Kidney epithelial cell (primary cell): ENCODE data around the gene OR2Y1. TPM values are rescaled to one million over a fixed set of nuclear protein-coding genes. Genes with fewer than 3 reads are reported as not detected.
A peak's percentile ranks its signal among the peaks of the same experiment; 100 is the strongest.

Experiments used
- DNase-seq: peaks from one replicate; pipeline ENCODE4 v3.0.0-alpha.2; 2010; ENCODE audit warnings: low read depth
- H3K27me3 ChIP-seq: 2 replicates; pipeline ENCODE4 v1.6.0; 2011; ENCODE audit warnings: low read length; ENCODE audit not compliant: control insufficient read depth, insufficient read depth
- H3K36me3 ChIP-seq: 2 replicates; pipeline ENCODE4 v1.5.1; 2011; ENCODE audit warnings: low read length; ENCODE audit not compliant: control insufficient read depth, insufficient read depth
- H3K4me3 ChIP-seq: 2 replicates; pipeline ENCODE4 v1.5.1; 2011; ENCODE audit warnings: low read depth, mild to moderate bottlenecking, control low read depth, low read length
- total RNA-seq: library from RNA; depleted of rRNA; stranded (reverse); fragments of >200 nt; gene quantifications from 2 replicates; pipeline ENCODE4 v1.2.3, GENCODE V29; 2015
- TF ChIP-seq, protein P1 (sequence below): IDR thresholded peaks from 2 replicates; pipeline ENCODE4 v1.5.1; 2011; ENCODE audit warnings: mild to moderate bottlenecking, moderate library complexity, low read length, control low read depth, inconsistent platforms; ENCODE audit not compliant: insufficient read depth, poor library complexity, severe bottlenecking

Gene OR2Y1
- total RNA-seq, 1 donor from 2014 or later, result not detected

DNA sequence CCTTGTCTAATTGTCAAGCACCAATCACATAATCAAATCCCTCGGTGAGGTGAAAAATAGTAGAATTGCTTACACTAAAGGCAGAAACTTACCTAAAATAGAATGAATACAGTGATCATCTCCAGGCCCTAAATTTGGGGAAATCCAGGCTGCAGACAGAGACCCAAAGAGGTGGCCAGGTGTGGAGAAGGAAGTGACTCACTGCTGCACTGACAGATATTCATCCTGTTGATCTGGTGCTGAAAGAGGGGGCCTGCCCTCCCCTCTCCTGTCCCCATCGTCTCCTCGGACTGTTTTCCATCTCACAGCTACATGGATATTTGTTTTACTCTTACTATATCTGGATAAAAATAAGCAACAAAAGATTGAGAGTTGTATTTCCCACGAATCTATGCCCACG lies 15.9 kb downstream of the OR2Y1 start:
- Histone ChIP-seq H3K4me3 (no peak overlapping the region), H3K27me3 (no peaks in the 10 kb centered on the region), H3K36me3 (no peaks in the 10 kb centered on the region)
- TF ChIP-seq, protein P1, sequence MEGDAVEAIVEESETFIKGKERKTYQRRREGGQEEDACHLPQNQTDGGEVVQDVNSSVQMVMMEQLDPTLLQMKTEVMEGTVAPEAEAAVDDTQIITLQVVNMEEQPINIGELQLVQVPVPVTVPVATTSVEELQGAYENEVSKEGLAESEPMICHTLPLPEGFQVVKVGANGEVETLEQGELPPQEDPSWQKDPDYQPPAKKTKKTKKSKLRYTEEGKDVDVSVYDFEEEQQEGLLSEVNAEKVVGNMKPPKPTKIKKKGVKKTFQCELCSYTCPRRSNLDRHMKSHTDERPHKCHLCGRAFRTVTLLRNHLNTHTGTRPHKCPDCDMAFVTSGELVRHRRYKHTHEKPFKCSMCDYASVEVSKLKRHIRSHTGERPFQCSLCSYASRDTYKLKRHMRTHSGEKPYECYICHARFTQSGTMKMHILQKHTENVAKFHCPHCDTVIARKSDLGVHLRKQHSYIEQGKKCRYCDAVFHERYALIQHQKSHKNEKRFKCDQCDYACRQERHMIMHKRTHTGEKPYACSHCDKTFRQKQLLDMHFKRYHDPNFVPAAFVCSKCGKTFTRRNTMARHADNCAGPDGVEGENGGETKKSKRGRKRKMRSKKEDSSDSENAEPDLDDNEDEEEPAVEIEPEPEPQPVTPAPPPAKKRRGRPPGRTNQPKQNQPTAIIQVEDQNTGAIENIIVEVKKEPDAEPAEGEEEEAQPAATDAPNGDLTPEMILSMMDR, result no peak
- DNase-seq, result no peak

DNA sequence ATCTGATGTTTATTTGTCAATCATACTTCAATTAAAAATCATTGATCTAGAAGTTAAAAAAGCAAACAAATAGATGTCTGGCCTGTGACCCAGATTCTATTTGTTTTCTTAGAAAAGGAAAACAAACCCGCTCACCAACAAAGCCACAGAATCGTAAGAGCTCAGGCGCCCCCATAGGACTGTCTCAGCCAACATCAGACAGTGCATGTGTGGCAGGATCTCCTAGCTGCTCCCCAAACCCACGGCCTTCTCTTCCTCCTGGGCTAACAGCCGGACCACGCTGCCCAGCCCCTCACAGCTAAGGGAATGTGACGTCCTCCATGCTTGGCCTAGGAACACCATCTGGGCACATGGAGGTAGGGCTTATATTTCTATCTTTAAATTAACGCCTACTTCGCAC lies 19.4 kb downstream of the OR2Y1 start:
- Histone ChIP-seq H3K4me3 (no peak overlapping the region), H3K27me3 (no peaks in the 10 kb centered on the region), H3K36me3 (no peaks in the 10 kb centered on the region)
- TF ChIP-seq, protein P1, result no peak
- DNase-seq, result no peak

DNA sequence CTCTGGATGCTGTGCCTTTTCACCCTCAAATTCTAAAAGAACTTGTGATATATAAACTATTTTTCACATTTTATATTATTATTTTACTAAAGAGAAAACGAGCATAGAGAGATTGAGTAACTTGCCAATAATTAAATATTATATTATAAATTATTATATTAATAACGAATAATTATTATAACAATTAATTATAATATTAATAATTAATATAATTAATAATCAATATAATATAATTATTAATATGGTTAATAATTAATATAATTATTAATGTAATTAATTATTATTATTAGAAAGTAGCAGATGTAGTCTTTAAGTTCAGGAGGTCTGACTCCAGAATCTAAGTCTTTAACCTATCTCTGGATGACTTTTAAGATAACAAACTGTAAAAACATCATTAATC lies 20.1 kb downstream of the OR2Y1 start:
- Histone ChIP-seq H3K36me3 (no peaks in the 10 kb centered on the region), H3K4me3 (no peak overlapping the region), H3K27me3 (no peaks in the 10 kb centered on the region)
- DNase-seq, result no peak
- TF ChIP-seq, protein P1, result no peak

DNA sequence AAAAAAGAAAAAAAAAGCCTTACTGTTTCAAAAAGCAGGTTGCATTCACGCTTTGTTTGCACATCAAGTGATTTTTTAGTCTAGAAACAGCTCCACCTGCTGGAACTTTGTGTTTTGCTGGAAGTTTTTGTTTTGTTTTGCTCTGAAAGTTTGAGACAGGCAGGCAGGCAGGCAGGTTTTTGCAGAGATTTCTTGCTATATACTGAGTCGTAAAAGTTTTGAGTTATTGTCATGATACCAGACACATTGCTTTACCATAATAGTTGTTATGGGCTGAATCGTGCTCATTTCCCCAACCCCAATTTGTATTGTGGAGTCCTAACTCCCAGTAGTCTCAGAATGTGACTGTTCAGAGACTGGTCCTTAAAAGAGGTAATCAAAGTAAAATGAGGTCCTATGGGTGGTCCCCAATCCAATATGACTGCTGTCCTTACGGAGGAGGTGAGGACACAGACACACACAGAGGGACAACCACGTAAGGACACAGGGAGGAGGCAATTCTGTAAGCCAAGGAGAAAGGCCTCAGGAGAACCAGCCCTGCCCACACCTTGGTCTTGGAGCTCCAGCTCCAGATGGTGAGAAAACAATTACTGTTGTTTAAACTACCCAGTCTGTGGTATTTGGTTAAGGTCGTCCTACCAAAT lies 20.9 kb downstream of the OR2Y1 start:
- no peaks in the 10 kb centered on the region for H3K36me3 ChIP-seq
- no peaks in the 10 kb centered on the region for H3K27me3 ChIP-seq
- DNase-seq, result peak; percentile 4
- TF ChIP-seq, protein P1, result peak; percentile 74
- H3K4me3 ChIP-seq, result no peak overlapping the region

DNA sequence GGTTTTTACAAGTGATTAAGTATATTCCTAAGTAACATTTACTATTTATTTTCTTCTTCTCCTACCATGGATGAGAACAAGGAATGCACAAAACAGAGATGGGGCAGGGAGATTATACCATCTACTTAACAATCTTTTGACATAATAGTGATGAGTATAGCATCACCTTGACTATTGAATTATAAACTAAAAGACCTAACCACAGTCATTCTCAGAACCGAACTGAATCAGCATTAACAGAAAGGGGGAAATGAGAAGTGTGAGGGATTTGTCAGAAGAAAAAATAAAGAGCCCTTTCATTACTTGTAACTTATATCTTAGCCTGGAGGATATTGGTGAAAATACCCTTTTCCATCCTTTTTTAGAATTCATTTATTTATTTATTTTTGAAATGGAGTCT lies 21.9 kb downstream of the OR2Y1 start:
- TF ChIP-seq, protein P1, result no peak
- no peaks in the 10 kb centered on the region for H3K27me3 ChIP-seq

DNA sequence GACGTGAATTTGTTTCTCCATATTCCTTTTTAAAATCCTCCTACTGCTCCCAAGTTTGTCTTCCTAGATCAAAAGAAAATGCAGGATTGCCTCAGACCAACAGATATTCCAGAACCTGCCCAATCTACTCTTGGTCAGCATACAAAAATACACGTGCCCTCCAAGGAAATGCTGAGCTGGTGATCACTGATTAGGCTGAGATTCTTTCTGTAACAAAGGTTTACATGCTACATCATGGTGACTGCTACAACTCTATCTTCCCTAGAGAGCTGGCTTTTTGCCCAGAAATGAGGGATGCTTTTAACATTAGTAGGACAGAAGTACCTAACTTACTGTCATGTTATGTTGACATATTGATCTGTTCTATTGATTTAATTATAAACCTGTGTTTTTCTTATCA lies 35.5 kb downstream of the OR2Y1 start:
- TF ChIP-seq, protein P1, result no peak
- Histone ChIP-seq H3K36me3 (no peaks in the 10 kb centered on the region), H3K27me3 (no peaks in the 10 kb centered on the region), H3K4me3 (no peak overlapping the region)
- DNase-seq, result no peak

More for the DNA sequence above, 21.9 kb downstream of the OR2Y1 start:
- H3K4me3 ChIP-seq, result no peak overlapping the region
- no peak for DNase-seq
- no peaks in the 10 kb centered on the region for H3K36me3 ChIP-seq
